Type B pancreatic cell (in vitro differentiated cells): ENCODE results near the gene SSB. TPM values are rescaled to one million over a fixed set of nuclear protein-coding genes. Genes with fewer than 3 reads are reported as not detected.
A peak's percentile ranks its signal among the peaks of the same experiment; 100 is the strongest.
"Not testable (repeated sequence)": the region's sequence is repeated elsewhere in the genome, so short reads cannot be mapped to it uniquely, and the experiment has no call there.

ENCODE experiments used
- DNase-seq: peaks from one replicate; pipeline ENCODE4 v3.0.0; 2021; ENCODE audit warnings: mixed read lengths; ENCODE audit not compliant: unreplicated experiment; ENCODE audit errors: extremely low spot score
- H3K27ac Mint-ChIP-seq: 2 replicates; pipeline ENCODE4 v1.8.0; 2021; ENCODE audit warnings: mild to moderate bottlenecking, mixed read lengths
- H3K27me3 Mint-ChIP-seq: 2 replicates; pipeline ENCODE4 v1.8.0; 2021; ENCODE audit warnings: mixed read lengths
- H3K36me3 Mint-ChIP-seq: 2 replicates; pipeline ENCODE4 v1.8.0; 2021; ENCODE audit warnings: mixed read lengths
- H3K4me1 Mint-ChIP-seq: one replicate; pipeline ENCODE4 v1.8.0; 2021; ENCODE audit warnings: mixed read lengths; ENCODE audit not compliant: unreplicated experiment
- H3K4me3 Mint-ChIP-seq: 2 replicates; pipeline ENCODE4 v1.8.0; 2021; ENCODE audit warnings: mild to moderate bottlenecking, mixed read lengths
- H3K9me3 Mint-ChIP-seq: 2 replicates; pipeline ENCODE4 v1.8.0; 2021; ENCODE audit warnings: mixed read lengths
- total RNA-seq: library from RNA; stranded (reverse); gene quantifications from 2 replicates; pipeline ENCODE4 v1.2.1, GENCODE V29; 2021; ENCODE audit warnings: low replicate concordance
- TF ChIP-seq, protein P1 (sequence below): fragments of 200-600 bp; sonication (generic); conservative IDR thresholded peaks from 2 replicates; pipeline ENCODE4 v1.5.0; 2021; ENCODE audit warnings: antibody characterized with exemption, mild to moderate bottlenecking

SSB gene
- total RNA-seq, 1 donor from 2014 or later: 142 TPM

GRCh38 chr2:169819106-169819505 lies 20.4 kb downstream of the SSB start:
- no peak for DNase-seq
- H3K27ac Mint-ChIP-seq: no peak overlapping the region
- TF ChIP-seq, protein P1, sequence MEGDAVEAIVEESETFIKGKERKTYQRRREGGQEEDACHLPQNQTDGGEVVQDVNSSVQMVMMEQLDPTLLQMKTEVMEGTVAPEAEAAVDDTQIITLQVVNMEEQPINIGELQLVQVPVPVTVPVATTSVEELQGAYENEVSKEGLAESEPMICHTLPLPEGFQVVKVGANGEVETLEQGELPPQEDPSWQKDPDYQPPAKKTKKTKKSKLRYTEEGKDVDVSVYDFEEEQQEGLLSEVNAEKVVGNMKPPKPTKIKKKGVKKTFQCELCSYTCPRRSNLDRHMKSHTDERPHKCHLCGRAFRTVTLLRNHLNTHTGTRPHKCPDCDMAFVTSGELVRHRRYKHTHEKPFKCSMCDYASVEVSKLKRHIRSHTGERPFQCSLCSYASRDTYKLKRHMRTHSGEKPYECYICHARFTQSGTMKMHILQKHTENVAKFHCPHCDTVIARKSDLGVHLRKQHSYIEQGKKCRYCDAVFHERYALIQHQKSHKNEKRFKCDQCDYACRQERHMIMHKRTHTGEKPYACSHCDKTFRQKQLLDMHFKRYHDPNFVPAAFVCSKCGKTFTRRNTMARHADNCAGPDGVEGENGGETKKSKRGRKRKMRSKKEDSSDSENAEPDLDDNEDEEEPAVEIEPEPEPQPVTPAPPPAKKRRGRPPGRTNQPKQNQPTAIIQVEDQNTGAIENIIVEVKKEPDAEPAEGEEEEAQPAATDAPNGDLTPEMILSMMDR: no peak
- H3K4me3 Mint-ChIP-seq: no peak overlapping the region
- no peaks in the 10 kb centered on the region for H3K9me3 Mint-ChIP-seq
- peaks cover 37% of the 10 kb centered on the region for H3K36me3 Mint-ChIP-seq
- H3K4me1 Mint-ChIP-seq: peaks cover 15% of the 10 kb centered on the region
- H3K27me3 Mint-ChIP-seq: no peaks in the 10 kb centered on the region

DNA sequence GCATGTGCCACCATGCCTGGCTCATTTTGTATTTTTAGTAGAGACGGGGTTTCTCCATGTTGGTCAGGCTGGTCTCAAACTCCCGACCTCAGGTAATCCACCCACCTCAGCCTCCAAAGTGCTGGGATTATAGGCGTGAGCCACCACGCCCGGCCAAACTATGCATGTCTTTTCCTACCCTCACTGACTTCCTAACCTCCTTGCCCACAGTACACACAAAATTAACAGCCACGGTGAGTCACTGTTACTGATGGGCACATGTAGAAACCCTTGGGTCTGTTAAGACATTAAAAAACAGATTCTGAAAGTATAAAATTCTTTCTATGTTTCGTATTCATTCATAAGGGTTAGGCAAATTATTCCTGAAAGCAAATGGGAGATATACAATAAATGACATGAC lies 21.4 kb downstream of the SSB start:
- not testable (repeated sequence) for H3K4me3 Mint-ChIP-seq, H3K9me3 Mint-ChIP-seq, H3K27ac Mint-ChIP-seq, DNase-seq, H3K27me3 Mint-ChIP-seq
- H3K4me1 Mint-ChIP-seq: peaks cover 20% of the 10 kb centered on the region
- peaks cover 37% of the 10 kb centered on the region for H3K36me3 Mint-ChIP-seq

GRCh38 chr2:169822036-169822435 lies 23.4 kb downstream of the SSB start:
- H3K4me3 Mint-ChIP-seq: no peak overlapping the region
- H3K27ac Mint-ChIP-seq: no peak overlapping the region

DNA sequence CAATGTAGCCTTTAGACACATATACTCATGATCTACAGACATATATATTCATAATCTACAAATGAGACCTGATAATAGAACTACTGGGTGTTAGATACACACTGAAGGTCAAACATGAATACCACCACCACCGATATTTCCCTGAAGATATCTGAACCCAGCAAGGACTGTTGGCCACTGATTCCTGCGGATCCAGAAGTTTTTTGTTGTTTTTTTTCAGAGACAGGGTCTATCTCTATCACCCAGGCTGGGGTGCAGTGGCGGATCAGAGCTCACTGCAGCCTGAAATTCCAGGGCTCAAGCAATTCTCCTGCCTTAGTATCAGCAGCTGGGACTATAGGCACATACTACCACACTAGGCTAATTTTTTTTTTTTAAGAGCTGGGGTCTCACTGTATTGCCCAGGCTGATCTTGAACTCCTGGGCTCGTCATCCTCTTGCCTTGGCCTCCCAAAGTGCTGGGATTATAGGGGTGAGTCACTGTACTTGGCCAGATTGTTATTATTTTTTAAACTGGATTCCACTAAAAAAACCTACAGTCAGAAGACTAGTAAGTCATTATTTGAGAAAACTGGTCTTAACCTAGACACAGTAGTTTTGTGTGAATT lies 24.2 kb downstream of the SSB start:
- Mint-ChIP-seq H3K27ac (no peak overlapping the region), H3K4me1 (peaks cover 25% of the 10 kb centered on the region), H3K36me3 (peaks cover 14% of the 10 kb centered on the region), H3K27me3 (no peaks in the 10 kb centered on the region), H3K9me3 (no peaks in the 10 kb centered on the region), H3K4me3 (peak overlapping the region; percentile 76)
- no peak for DNase-seq
- TF ChIP-seq, protein P1: no peak

More at GRCh38 chr2:169822036-169822435, 23.4 kb downstream of the SSB start:
- Mint-ChIP-seq H3K9me3 (no peaks in the 10 kb centered on the region), H3K36me3 (peaks cover 21% of the 10 kb centered on the region), H3K27me3 (no peaks in the 10 kb centered on the region), H3K4me1 (peaks cover 25% of the 10 kb centered on the region)
- DNase-seq: no peak
- TF ChIP-seq, protein P1: no peak

DNA sequence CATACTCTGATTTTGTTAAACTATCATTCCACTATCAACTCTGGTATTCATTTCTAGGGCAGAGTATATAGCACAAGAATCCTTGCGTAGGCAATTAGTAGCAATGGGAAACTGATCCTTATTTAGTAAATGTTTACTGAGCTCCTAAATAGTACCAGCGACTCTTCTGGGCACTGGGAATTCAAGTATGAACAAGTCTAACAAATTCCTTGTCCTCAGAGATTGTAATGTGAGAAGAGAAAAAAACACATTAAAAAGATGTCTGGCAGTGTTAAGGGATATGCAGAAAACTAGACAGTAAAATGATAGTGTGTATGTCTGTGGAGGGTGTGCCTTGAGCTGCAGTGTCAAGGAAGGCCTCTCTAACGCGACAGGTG lies 25.3 kb downstream of the SSB start:
- Mint-ChIP-seq H3K4me3 (peak overlapping the region; percentile 93), H3K27me3 (no peaks in the 10 kb centered on the region), H3K36me3 (peaks cover 8% of the 10 kb centered on the region), H3K4me1 (peaks cover 34% of the 10 kb centered on the region), H3K9me3 (no peaks in the 10 kb centered on the region), H3K27ac (peak overlapping the region; percentile 82)
- no peak for DNase-seq
- TF ChIP-seq, protein P1: no peak

- Mint-ChIP-seq H3K36me3 (peaks cover 8% of the 10 kb centered on the region), H3K4me1 (peaks cover 36% of the 10 kb centered on the region), H3K4me3 (peak within 1 kb of the TSS; percentile 93), H3K27ac (peak within 1 kb of the TSS; percentile 82), H3K27me3 (no peaks in the 10 kb centered on the region), H3K9me3 (no peaks in the 10 kb centered on the region)
- TF ChIP-seq, protein P1: peak; percentile 94
- DNase-seq: peak; percentile 88
These were observed 26.0 kb downstream of the SSB start, which contains the start of gene METTL5 for GRCh38 chr2:169824373-169825333. METTL5 (minus strand) TSS chr2:169824905; CDS start chr2:169824597, 308 bp downstream.
